IMR-90 (cell line): ENCODE data around the gene ZNF180. TPM values are rescaled to one million over a fixed set of nuclear protein-coding genes. Genes with fewer than 3 reads are reported as not detected.
A peak's percentile ranks its signal among the peaks of the same experiment; 100 is the strongest.

Experiments used
- ATAC-seq: fragments of 200-7000 bp; cut with Tn5 transposase; 2 replicates; pipeline ENCODE4 v1.9.1; 2020; ENCODE audit warnings: low read depth, mild to moderate bottlenecking, moderate library complexity
- BruUV-seq: library from RNA; stranded (reverse); fragments of 400-500 nt; replicated peaks from 2 replicates; lab custom pipeline; 2021; lab: Mats Ljungman, UMichigan
- CTCF ChIA-PET: fragments of 300-600 bp; formaldehyde crosslinking; extraction: SDS; loops from one replicate; lab custom pipeline; 2021; ENCODE audit warnings: antibody characterized with exemption; lab: Yijun Ruan, JAX
- POLR2A ChIA-PET: fragments of 300-600 bp; sonication (Branson Sonifier 250); formaldehyde crosslinking; loops from one replicate; lab custom pipeline; 2022; ENCODE audit warnings: antibody characterized with exemption; ENCODE audit not compliant: unreplicated experiment; lab: Charles Lee
- DNase-seq: peaks from one replicate; pipeline ENCODE4 v3.0.0; 2013
- H2AFZ ChIP-seq: replicated peaks from 2 replicates; pipeline ENCODE3; 2013; ENCODE audit warnings: low read length, mild to moderate bottlenecking; ENCODE audit not compliant: poor library complexity
- H2AK5ac ChIP-seq: 2 replicates; pipeline ENCODE4 v1.6.1; 2013; ENCODE audit warnings: low read depth, low read length, inconsistent platforms
- H2AK9ac ChIP-seq: replicated peaks from 2 replicates; pipeline ENCODE3; 2013; ENCODE audit warnings: mild to moderate bottlenecking, low read depth, low read length, moderate library complexity; ENCODE audit not compliant: poor library complexity
- H2BK120ac ChIP-seq: 2 replicates; pipeline ENCODE4 v1.6.1; 2013; ENCODE audit warnings: low read depth, low read length, inconsistent platforms
- H2BK15ac ChIP-seq: 3 replicates; pipeline ENCODE4 v1.6.1; 2013; ENCODE audit warnings: low read depth, low read length, inconsistent platforms
- H2BK20ac ChIP-seq: 2 replicates; pipeline ENCODE4 v1.6.1; 2013; ENCODE audit warnings: low read depth, mild to moderate bottlenecking, inconsistent platforms, low read length, moderate library complexity
- H2BK5ac ChIP-seq: 2 replicates; pipeline ENCODE4 v1.6.1; 2013; ENCODE audit warnings: mild to moderate bottlenecking, low read depth, low read length, inconsistent platforms; ENCODE audit not compliant: poor library complexity, severe bottlenecking
- H3K14ac ChIP-seq: replicated peaks from 2 replicates; pipeline ENCODE4 v1.6.1; 2013; ENCODE audit warnings: low read depth, low read length, inconsistent platforms
- H3K18ac ChIP-seq: 2 replicates; pipeline ENCODE4 v1.6.1; 2013; ENCODE audit warnings: low read depth, low read length, control low read depth
- H3K23ac ChIP-seq: 2 replicates; pipeline ENCODE4 v1.6.1; 2013; ENCODE audit warnings: low read depth, low read length, inconsistent platforms
- H3K27ac ChIP-seq: 2 replicates; pipeline ENCODE4 v1.5.1; 2013; ENCODE audit warnings: mild to moderate bottlenecking, control low read depth, low read length; ENCODE audit not compliant: insufficient read depth
- H3K27me3 ChIP-seq: 2 replicates; pipeline ENCODE4 v1.6.1; 2013; ENCODE audit warnings: low read length; ENCODE audit not compliant: control insufficient read depth, insufficient read depth
- H3K36me3 ChIP-seq: 2 replicates; pipeline ENCODE4 v1.6.1; 2013; ENCODE audit warnings: low read length, mixed read lengths; ENCODE audit not compliant: control insufficient read depth, insufficient read depth
- H3K4ac ChIP-seq: 2 replicates; pipeline ENCODE4 v1.6.1; 2013; ENCODE audit warnings: low read depth, low read length, inconsistent platforms
- H3K4me1 ChIP-seq: 2 replicates; pipeline ENCODE4 v1.6.1; 2013; ENCODE audit warnings: low read length, mixed read lengths; ENCODE audit not compliant: control insufficient read depth, insufficient read depth
- H3K4me2 ChIP-seq: 2 replicates; pipeline ENCODE4 v1.6.1; 2013; ENCODE audit warnings: low read depth, mild to moderate bottlenecking, control low read depth, low read length, moderate library complexity
- H3K4me3 ChIP-seq: 2 replicates; pipeline ENCODE4 v1.5.1; 2013; ENCODE audit warnings: low read depth, mild to moderate bottlenecking, control low read depth, low read length, moderate library complexity; ENCODE audit not compliant: insufficient read depth
- H3K56ac ChIP-seq: 2 replicates; pipeline ENCODE4 v1.6.1; 2013; ENCODE audit warnings: low read length, inconsistent platforms; ENCODE audit not compliant: insufficient read depth; ENCODE audit errors: extremely low read depth
- H3K79me1 ChIP-seq, 2 experiments: 2 replicates each; pipeline ENCODE4 v1.6.1; 2013; ENCODE audit warnings: low read length in 2 of 2, inconsistent platforms in 1 of 2, low read depth in 1 of 2
- H3K9ac ChIP-seq: 2 replicates; pipeline ENCODE4 v1.6.1; 2013; ENCODE audit warnings: low read depth, low read length, control low read depth
- H3K9me1 ChIP-seq: 2 replicates; pipeline ENCODE4 v1.6.1; 2013; ENCODE audit warnings: low read length, inconsistent platforms; ENCODE audit not compliant: insufficient read depth
- H3K9me3 ChIP-seq: 2 replicates; pipeline ENCODE4 v1.6.1; 2013; ENCODE audit warnings: low read length; ENCODE audit not compliant: control insufficient read depth, insufficient read depth
- H4K20me1 ChIP-seq: 2 replicates; pipeline ENCODE4 v1.6.1; 2013; ENCODE audit warnings: low read length, inconsistent platforms; ENCODE audit not compliant: insufficient read depth
- H4K5ac ChIP-seq: 2 replicates; pipeline ENCODE4 v1.6.1; 2013; ENCODE audit warnings: mild to moderate bottlenecking, low read depth, low read length, control low read depth
- H4K8ac ChIP-seq, 2 experiments: 2 replicates each; pipeline ENCODE4 v1.6.1; 2013; ENCODE audit warnings: low read depth in 2 of 2, low read length in 2 of 2, control low read depth in 1 of 2, inconsistent platforms in 1 of 2
- H4K91ac ChIP-seq: 2 replicates; pipeline ENCODE4 v1.6.1; 2013; ENCODE audit warnings: low read depth, low read length, inconsistent platforms; ENCODE audit not compliant: insufficient read depth
- BHLHE40 ChIP-seq: fragments of 150-350 bp; IDR thresholded peaks from 2 replicates; pipeline ENCODE4 v1.6.1; 2016; ENCODE audit warnings: mild to moderate bottlenecking, low read depth, low read length
- CEBPB ChIP-seq: IDR thresholded peaks from 2 replicates; pipeline ENCODE4 v1.6.1; 2012; ENCODE audit warnings: low read depth, low read length, improper control_type of control experiment
- CHD1 ChIP-seq: IDR thresholded peaks from 2 replicates; pipeline ENCODE4 v1.6.1; 2012; ENCODE audit warnings: low read depth, low read length, improper control_type of control experiment
- CTCF ChIP-seq: conservative IDR thresholded peaks from 2 replicates; pipeline ENCODE4 v1.5.1; 2012; ENCODE audit warnings: mild to moderate bottlenecking, low read depth, low read length, improper control_type of control experiment
- ELK1 ChIP-seq: fragments of 150-350 bp; IDR thresholded peaks from 2 replicates; pipeline ENCODE4 v1.6.1; 2016; ENCODE audit warnings: low read depth, mild to moderate bottlenecking, low read length, moderate library complexity, borderline replicate concordance
- FOS ChIP-seq: fragments of 150-350 bp; IDR thresholded peaks from 2 replicates; pipeline ENCODE4 v1.6.1; 2016; ENCODE audit warnings: low read depth, low read length
- MAFK ChIP-seq: IDR thresholded peaks from 2 replicates; pipeline ENCODE4 v1.6.1; 2012; ENCODE audit warnings: low read depth, low read length, improper control_type of control experiment
- MAZ ChIP-seq: IDR thresholded peaks from 2 replicates; pipeline ENCODE4 v1.6.1; 2012; ENCODE audit warnings: low read depth, mild to moderate bottlenecking, low read length, improper control_type of control experiment, moderate library complexity, borderline replicate concordance
- MXI1 ChIP-seq: IDR thresholded peaks from 2 replicates; pipeline ENCODE4 v1.6.1; 2012; ENCODE audit warnings: low read depth, mild to moderate bottlenecking, low read length, moderate library complexity, borderline replicate concordance
- NFE2L2 ChIP-seq: fragments of 150-350 bp; IDR thresholded peaks from 2 replicates; pipeline ENCODE4 v1.6.1; 2016; ENCODE audit warnings: low read depth, mild to moderate bottlenecking, low read length
- POLR2A ChIP-seq: IDR thresholded peaks from 2 replicates; pipeline ENCODE4 v1.6.1; 2012; ENCODE audit warnings: mild to moderate bottlenecking, low read depth, low read length
- RAD21 ChIP-seq: IDR thresholded peaks from 2 replicates; pipeline ENCODE4 v1.6.1; 2012; ENCODE audit warnings: low read length, improper control_type of control experiment
- RCOR1 ChIP-seq: IDR thresholded peaks from 2 replicates; pipeline ENCODE4 v1.6.1; 2012; ENCODE audit warnings: mild to moderate bottlenecking, low read length, improper control_type of control experiment; ENCODE audit not compliant: insufficient replicate concordance
- RFX5 ChIP-seq: IDR thresholded peaks from 2 replicates; pipeline ENCODE4 v1.8.0; 2012; ENCODE audit warnings: low read depth, mild to moderate bottlenecking, low read length, moderate library complexity
- SMC3 ChIP-seq: fragments of 150-350 bp; IDR thresholded peaks from 2 replicates; pipeline ENCODE4 v1.6.1; 2016; ENCODE audit warnings: low read depth, mild to moderate bottlenecking, antibody characterized with exemption, low read length, moderate library complexity
- USF2 ChIP-seq: fragments of 150-350 bp; IDR thresholded peaks from 2 replicates; pipeline ENCODE4 v1.6.1; 2017; ENCODE audit warnings: mild to moderate bottlenecking, antibody characterized with exemption, low read length, low read depth
- WGBS, 2 experiments: methylation state at CpG; one replicate each; pipeline versions ENCODE4 v1.1.5 to v1.1.7; 2013; ENCODE audit warnings: missing lambda C conversion rate in 2 of 2; ENCODE audit not compliant: insufficient read length in 1 of 2; ENCODE audit errors: extremely low coverage in 2 of 2; 5-methylcytosine and 5-hydroxymethylcytosine counted together
- dilution Hi-C: fragments of 300-500 bp; cut with HindIII; formaldehyde crosslinking; loops from one replicate; pipeline ENCODE4 v1.14.3; 2018; ENCODE audit warnings: low sequenced_read_pairs; ENCODE audit not compliant: unreplicated experiment
- in situ Hi-C: fragments of 300-500 bp; cut with MboI; formaldehyde crosslinking; loops from 3 replicates; pipeline ENCODE4 v1.14.3; 2019; ENCODE audit warnings: low sequenced_read_pairs, inconsistent platforms, mixed read lengths
- intact Hi-C: fragments of 100-400 bp; cut with micrococcal nuclease; formaldehyde crosslinking; loops from 2 replicates; pipeline ENCODE4 v1.10.0; 2022
- polyA plus RNA-seq, 3 experiments: library from polyadenylated mRNA; depleted of rRNA; stranded (reverse); fragments of >200 nt; gene quantifications; 2 replicates each; pipeline ENCODE4 v1.2.3, GENCODE V29; 2012; ENCODE audit warnings: low replicate concordance in 1 of 3
- total RNA-seq: library from RNA; depleted of rRNA; stranded (reverse); fragments of >200 nt; gene quantifications from 2 replicates; pipeline ENCODE4 v1.2.3, GENCODE V29; 2012

The ZNF180 gene
- total and polyA plus RNA-seq, 2 of the 4 experiments (the other 2 are of a cell fraction): 2.8 to 26.3 TPM

GRCh38 chr19:44544031-44544430 is 43.7 kb upstream of the ZNF180 start:
- H3K9me1 ChIP-seq: 0 out of 2 replicates have a peak, but pooled peaks cover 3% of the 10 kb centered on the region
- CTCF ChIA-PET: no interaction called here
- H3K9me3 ChIP-seq: no peaks in the 10 kb centered on the region
- H4K8ac ChIP-seq: no peak overlapping the region
- no peak overlapping the region for H2AK9ac ChIP-seq
- no peak overlapping the region for H4K91ac ChIP-seq
- intact Hi-C loops: no loop called here
- H2BK5ac ChIP-seq: peak overlapping the region; percentile 36
- H3K9ac ChIP-seq: no peak overlapping the region
- no peak overlapping the region for H4K5ac ChIP-seq
- POLR2A ChIA-PET: no interaction called here
- TF ChIP-seq MAFK (no peak), USF2 (no peak), CEBPB (no peak), FOS (no peak), SMC3 (no peak), RCOR1 (no peak), POLR2A (no peak), RAD21 (no peak), MXI1 (no peak), ELK1 (no peak), NFE2L2 (no peak), CHD1 (no peak), MAZ (no peak), RFX5 (no peak), BHLHE40 (no peak), CTCF (no peak)
- no peak overlapping the region for H3K18ac ChIP-seq
- peaks cover 3% of the 10 kb centered on the region for H3K27me3 ChIP-seq
- dilution Hi-C loops: no loop called here
- H2BK20ac ChIP-seq: no peak overlapping the region
- BruUV-seq: no TSS peak
- no peaks in the 10 kb centered on the region for H3K4me1 ChIP-seq
- in situ Hi-C loops: no loop called here
- H3K79me1 ChIP-seq: no peaks in the 10 kb centered on the region
- H3K56ac ChIP-seq: no peak overlapping the region
- H2AK5ac ChIP-seq: no peak overlapping the region
- DNase-seq (no peak), ATAC-seq (no peak)
- H3K4me3 ChIP-seq: no peak overlapping the region
- H3K27ac ChIP-seq: no peak overlapping the region
- no peak overlapping the region for H2AFZ ChIP-seq
- H2BK15ac ChIP-seq: no peak overlapping the region
- WGBS, 2 experiments: 27 to 100% methylated on average over 1 to 2 of the region's 2 CpGs
- H3K4ac ChIP-seq: no peak overlapping the region
- no peak overlapping the region for H3K14ac ChIP-seq
- H2BK120ac ChIP-seq: no peak overlapping the region
- H4K20me1 ChIP-seq: no peaks in the 10 kb centered on the region
- no peak overlapping the region for H3K23ac ChIP-seq
- H3K4me2 ChIP-seq: no peak overlapping the region
- no peaks in the 10 kb centered on the region for H3K36me3 ChIP-seq
